ENCODE data around the gene TTC6.

The TTC6 gene

DNA sequence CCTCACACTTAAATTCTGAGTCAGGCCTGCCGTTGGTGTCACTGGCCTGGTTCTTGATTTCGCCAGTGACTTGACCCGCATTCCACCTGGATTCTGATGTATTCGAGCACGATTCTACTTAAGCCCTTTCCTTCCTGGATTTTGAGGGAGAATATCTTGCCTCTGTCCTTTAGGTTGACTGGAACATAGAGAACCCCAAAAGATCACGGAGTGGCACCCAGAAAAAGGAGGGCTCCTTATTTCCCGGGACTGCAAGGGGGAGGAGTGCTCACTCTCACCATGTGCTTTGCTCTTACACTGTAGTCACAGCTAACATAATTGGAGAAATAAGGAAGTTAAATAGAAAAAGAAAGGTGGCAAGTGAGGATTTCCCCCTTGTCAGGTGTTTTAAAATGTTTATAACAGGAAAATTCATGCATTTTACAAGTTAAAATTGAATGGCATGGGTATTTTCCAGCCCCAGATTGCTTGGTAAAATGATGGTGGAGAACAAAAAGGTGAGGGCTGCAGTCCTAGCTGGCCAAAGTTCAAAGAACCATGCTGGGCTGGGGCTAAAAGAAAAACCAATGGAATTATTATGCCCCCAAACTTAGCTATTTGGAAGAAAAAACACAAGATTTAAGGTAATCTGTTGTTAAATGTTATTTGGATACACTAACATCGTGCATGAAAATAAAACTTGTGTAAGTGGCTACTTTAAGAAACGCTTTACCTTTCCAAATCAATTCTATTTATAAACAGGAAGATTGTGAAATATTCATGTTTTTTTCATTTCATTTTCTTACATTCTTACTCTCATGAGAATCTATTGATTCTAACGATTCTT lies 9.2 kb upstream of the TTC6 start:
- no peak overlapping the region for H3K4me3 ChIP-seq (ENCODE audit: low read depth, low read length)
- in situ Hi-C loops (cut with HindIII; ENCODE audit: low sequenced_read_pairs): no loop called here
- TF ChIP-seq, protein P1, sequence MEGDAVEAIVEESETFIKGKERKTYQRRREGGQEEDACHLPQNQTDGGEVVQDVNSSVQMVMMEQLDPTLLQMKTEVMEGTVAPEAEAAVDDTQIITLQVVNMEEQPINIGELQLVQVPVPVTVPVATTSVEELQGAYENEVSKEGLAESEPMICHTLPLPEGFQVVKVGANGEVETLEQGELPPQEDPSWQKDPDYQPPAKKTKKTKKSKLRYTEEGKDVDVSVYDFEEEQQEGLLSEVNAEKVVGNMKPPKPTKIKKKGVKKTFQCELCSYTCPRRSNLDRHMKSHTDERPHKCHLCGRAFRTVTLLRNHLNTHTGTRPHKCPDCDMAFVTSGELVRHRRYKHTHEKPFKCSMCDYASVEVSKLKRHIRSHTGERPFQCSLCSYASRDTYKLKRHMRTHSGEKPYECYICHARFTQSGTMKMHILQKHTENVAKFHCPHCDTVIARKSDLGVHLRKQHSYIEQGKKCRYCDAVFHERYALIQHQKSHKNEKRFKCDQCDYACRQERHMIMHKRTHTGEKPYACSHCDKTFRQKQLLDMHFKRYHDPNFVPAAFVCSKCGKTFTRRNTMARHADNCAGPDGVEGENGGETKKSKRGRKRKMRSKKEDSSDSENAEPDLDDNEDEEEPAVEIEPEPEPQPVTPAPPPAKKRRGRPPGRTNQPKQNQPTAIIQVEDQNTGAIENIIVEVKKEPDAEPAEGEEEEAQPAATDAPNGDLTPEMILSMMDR (IDR thresholded peaks at IDR 0.05; ENCODE audit: low read depth, low read length, missing control alignments): no peak
- no peak for DNase-seq (ENCODE audit: low read depth)

DNA sequence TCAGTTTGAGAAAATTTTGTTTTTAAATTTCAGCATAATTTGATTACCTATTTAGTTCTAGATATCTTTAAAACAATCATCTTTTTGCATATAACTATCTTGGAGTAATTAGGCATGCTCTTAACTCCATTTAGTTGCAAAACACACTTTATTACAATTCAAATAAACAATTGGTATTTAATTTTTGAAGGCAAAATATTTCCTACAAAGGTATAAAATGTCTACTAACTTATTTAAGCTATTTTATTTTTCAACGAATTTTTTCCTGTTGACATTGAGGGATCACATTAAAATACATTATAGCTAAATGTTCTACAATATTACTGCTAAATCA lies 8.7 kb upstream of the TTC6 start:
- TF ChIP-seq, protein P1 (IDR thresholded peaks at IDR 0.05; ENCODE audit: low read depth, low read length, missing control alignments): no peak
- DNase-seq (ENCODE audit: low read depth): no peak
- in situ Hi-C loops (cut with HindIII; ENCODE audit: low sequenced_read_pairs): no loop called here
- H3K4me3 ChIP-seq (ENCODE audit: low read depth, low read length): no peak overlapping the region

DNA sequence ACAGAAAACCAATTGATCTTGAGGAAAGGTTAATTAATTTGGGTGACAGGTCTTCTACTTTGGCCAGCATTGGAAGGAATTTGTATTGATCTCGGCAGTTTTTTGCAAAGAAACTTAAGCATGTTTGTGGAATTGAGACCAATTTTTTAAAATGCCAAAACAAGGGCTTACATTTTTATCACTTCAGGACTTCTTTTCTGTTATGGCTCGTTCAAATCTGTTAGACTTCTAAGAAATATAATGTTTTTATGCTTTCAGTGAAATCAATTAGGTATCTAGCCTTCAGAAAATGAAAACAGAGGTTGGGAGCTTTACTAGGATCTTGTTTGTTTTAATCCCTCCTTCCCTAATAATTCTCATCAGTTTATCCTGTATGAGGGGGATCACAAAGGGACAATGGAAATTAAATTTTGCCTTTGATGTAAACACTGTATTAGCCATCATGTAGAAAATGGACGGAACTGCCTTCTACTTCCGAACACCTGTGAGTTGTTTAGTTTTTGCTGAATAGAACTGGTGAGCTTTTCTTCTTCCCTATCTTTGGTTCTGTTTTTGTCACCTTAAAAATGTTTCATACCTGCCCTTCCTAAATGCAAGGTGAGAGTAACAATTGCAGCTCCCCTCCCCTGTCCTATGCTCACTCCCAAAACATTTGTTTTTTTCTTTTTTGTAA lies 8.2 kb upstream of the TTC6 start:
- DNase-seq (ENCODE audit: low read depth): no peak
- TF ChIP-seq, protein P1 (IDR thresholded peaks at IDR 0.05; ENCODE audit: low read depth, low read length, missing control alignments): no peak
- H3K4me3 ChIP-seq (ENCODE audit: low read depth, low read length): no peak overlapping the region
- in situ Hi-C loops (cut with HindIII; ENCODE audit: low sequenced_read_pairs): no loop called here

DNA sequence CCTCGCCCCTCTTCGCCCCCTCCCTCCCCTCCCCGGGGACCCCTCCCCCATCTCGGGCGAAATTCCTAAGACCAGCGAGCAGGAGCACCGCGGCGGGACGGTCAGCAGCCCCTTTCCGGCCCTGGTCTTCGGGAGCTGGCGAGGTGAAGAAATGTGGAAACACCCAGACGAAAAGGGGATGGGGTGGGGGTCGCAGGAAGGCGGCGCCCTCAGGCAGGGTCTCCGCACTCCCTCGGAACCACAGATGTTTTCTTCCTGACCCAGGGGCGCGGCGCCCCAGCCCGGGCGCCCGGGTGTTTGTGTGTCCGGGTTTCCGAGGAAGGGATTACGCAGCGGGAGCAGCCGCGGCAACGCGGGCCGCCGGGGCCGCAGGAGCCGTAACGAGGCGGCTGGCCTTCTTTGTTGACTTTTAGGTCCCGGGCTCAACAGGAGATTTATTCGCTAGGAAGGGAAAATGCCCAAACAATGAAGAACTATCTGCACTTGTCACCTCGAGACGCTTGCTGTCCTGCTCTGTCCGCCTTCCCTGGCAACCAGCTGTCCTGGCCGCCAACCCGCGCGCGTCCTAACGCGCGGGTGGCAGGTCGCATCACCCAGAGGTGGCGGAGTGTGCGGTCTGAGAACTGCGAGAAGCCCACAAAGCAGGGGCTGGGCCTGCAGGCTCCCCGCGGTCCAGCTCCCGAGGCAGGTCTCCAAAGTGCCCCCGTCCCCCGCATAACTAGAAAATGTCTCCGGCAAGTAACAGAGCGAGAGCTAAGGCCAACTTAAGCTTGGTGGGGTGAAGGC lies 7.4 kb upstream of the TTC6 start:
- no peak overlapping the region for H3K4me3 ChIP-seq (ENCODE audit: low read depth, low read length)
- no peak for DNase-seq (ENCODE audit: low read depth)
- TF ChIP-seq, protein P1 (IDR thresholded peaks at IDR 0.05; ENCODE audit: low read depth, low read length, missing control alignments): no peak
- in situ Hi-C loops (cut with HindIII; ENCODE audit: low sequenced_read_pairs): no loop called here

DNA sequence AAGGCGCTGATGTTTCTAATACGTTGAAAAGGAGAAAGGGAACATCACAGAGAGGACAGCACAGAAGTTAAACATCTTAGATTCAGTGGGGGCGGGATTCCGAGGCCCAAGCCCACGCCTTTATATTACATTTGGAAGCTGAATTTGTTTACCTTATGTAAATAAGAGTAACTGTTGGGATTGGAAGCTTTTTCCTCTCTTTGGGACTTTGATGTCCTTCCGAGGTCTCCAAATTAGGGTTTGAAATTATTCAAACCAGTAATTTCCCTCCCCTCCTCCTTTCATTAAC lies 6.8 kb upstream of the TTC6 start:
- in situ Hi-C loops (cut with HindIII; ENCODE audit: low sequenced_read_pairs): no loop called here
- no peak for DNase-seq (ENCODE audit: low read depth)
- TF ChIP-seq, protein P1 (IDR thresholded peaks at IDR 0.05; ENCODE audit: low read depth, low read length, missing control alignments): no peak
- no peak overlapping the region for H3K4me3 ChIP-seq (ENCODE audit: low read depth, low read length)

DNA sequence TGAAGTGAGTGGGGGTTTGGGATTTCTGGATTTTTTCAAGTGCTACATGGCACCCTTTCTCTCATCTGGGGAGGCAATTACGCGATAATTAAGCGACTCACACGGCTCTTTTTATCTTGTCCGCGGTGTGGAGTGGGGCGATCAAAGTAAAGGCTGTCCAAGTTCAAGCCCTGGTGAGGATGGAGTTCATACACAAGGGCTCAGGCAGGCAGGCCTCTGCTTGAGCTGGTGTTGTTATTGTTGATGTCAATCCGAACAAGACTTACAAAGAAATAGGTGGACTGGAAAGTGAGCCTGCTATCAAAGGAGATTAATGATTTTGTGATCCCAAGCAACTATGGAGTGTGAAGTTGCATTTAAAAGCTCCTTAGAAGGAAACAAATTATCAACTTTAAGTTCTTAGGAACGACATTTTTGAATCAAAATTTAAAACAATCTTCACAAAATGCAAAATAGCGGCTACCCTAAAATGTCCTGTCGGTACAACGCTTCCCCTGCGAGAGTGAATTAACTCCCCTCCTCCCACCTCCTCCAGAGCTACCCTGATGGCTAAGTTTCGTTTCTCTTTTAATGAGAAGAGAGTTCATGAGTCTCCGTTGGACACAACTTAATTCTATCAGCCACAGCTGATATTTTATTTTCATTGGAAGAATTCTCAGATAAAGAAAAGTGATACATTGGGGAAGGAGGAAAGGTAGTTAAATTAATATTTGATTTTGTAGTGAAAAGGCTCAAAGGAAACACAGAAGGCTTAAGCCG lies 6.3 kb upstream of the TTC6 start:
- in situ Hi-C loops (cut with HindIII; ENCODE audit: low sequenced_read_pairs): no loop called here
- no peak for DNase-seq (ENCODE audit: low read depth)
- TF ChIP-seq, protein P1 (IDR thresholded peaks at IDR 0.05; ENCODE audit: low read depth, low read length, missing control alignments): no peak
- no peak overlapping the region for H3K4me3 ChIP-seq (ENCODE audit: low read depth, low read length)

Measured in astrocyte of the cerebellum (primary cell).